Activated naive CD8-positive, alpha-beta T cell treated with anti-CD3 and anti-CD28 coated beads, Interleukin-2, amount 10 ng/mL, durations not matched to agents 7 days and 5 days (primary cell): ENCODE measurements around the gene CSNK1G2. TPM values are rescaled to one million over a fixed set of nuclear protein-coding genes. Genes with fewer than 3 reads are reported as not detected.

ENCODE experiments used
- ATAC-seq: fragments of 150-1000 bp; cut with Tn5 transposase; one replicate; pipeline ENCODE4 v1.10.0; 2021; ENCODE audit warnings: low read depth, moderate library complexity
- POLR2A ChIA-PET: fragments of 350-600 bp; sonication (Branson Sonifier 250); formaldehyde crosslinking; loops from one replicate; lab custom pipeline; 2021; ENCODE audit warnings: antibody characterized with exemption; lab: Charles Lee
- DNase-seq: peaks from one replicate; pipeline ENCODE4 v3.0.0; 2021
- H3K27ac Mint-ChIP-seq: one replicate; pipeline ENCODE4 v1.8.0; 2022; ENCODE audit warnings: mild to moderate bottlenecking, mixed read lengths
- H3K27me3 Mint-ChIP-seq: one replicate; pipeline ENCODE4 v1.8.0; 2022; ENCODE audit warnings: mild to moderate bottlenecking, moderate library complexity, mixed read lengths
- H3K36me3 Mint-ChIP-seq: one replicate; pipeline ENCODE4 v1.8.0; 2021; ENCODE audit warnings: mild to moderate bottlenecking, mixed read lengths
- H3K4me1 Mint-ChIP-seq: one replicate; pipeline ENCODE4 v1.8.0; 2021; ENCODE audit warnings: mixed read lengths
- H3K4me3 Mint-ChIP-seq: one replicate; pipeline ENCODE4 v1.8.0; 2022; ENCODE audit warnings: mild to moderate bottlenecking, moderate library complexity, mixed read lengths
- H3K9me3 Mint-ChIP-seq: one replicate; pipeline ENCODE4 v1.8.0; 2021; ENCODE audit warnings: mixed read lengths
- total RNA-seq, 2 experiments: library from RNA; stranded (reverse); gene quantifications; one replicate each; pipeline ENCODE4 v1.2.3, GENCODE V29; 2021

Gene CSNK1G2
- total RNA-seq, 2 experiments from 2014 or later, result 127 to 134 TPM

DNA sequence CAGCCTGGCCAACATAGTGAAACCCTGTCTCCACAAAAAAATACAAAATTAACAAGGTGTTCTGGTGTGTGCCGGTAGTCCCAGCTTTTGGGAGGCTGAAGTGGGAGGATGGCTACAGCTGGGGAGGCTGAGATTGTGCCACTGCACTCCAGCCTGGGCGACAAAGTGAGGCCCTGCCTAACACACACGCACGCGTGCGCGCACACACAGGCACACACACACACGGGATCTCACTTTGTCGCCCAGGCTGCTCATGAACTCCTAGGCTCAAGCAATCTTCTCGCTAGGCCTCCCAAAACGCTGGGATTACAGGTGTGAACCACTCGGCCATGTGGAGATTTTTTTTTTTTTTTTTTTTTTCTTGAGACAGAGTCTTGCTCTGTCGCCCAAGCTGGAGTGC is 77.8 kb downstream of the CSNK1G2 start:
- Mint-ChIP-seq H3K36me3 (no peaks in the 10 kb centered on the region), H3K4me1 (peaks cover 12% of the 10 kb centered on the region), H3K9me3 (peaks cover 1% of the 10 kb centered on the region), H3K27me3 (no peaks in the 10 kb centered on the region), H3K4me3 (no peak overlapping the region), H3K27ac (no peak overlapping the region)
- ATAC-seq (no peak), DNase-seq (no peak)
- POLR2A ChIA-PET, result interaction anchor here (0.6 to 2.2 kb wide), 6 partner anchors 13 to 136 kb away, joined by 3 to 10 read pairs (median 6); no protein-coding TSS in a partner anchor

DNA sequence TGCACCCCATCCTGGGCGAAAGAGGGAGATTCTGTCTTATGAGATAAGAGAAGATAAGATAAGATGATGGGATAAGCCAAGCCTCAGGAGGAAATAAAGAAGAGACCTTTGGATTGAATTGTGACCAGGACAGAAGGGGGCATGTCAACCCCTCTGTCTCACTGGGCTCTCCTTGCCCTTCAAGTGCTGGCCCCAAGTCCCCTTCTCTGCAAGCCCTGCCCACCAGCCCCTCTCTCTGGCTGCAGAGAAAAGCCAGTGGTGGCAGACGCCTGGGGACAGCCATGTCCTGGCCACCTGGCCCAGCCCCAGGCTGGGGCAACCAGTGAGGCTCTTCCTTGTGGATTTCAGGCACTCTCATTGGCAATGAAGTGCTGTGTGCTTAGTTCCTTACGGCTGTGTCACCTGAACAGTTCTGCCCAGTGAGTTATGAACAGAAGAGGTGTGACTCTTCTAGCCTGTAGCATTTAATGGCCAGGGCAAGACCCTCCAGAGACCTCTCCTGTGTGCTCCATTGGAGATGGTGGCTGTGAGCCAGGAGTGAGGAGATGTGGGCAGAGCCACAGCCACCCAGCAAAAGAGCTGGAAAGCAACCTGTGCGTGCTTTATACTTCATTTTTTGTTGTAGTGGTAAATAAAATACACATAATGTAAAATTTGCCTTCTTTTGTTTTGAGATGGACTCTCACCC is 80.6 kb downstream of the CSNK1G2 start:
- Mint-ChIP-seq H3K27ac (no peak overlapping the region), H3K4me1 (peaks cover 9% of the 10 kb centered on the region), H3K36me3 (no peaks in the 10 kb centered on the region), H3K4me3 (no peak overlapping the region), H3K27me3 (peaks cover 2% of the 10 kb centered on the region), H3K9me3 (peaks cover 4% of the 10 kb centered on the region)
- no peak for DNase-seq
- ATAC-seq, result no peak
- POLR2A ChIA-PET, result no interaction called here

DNA sequence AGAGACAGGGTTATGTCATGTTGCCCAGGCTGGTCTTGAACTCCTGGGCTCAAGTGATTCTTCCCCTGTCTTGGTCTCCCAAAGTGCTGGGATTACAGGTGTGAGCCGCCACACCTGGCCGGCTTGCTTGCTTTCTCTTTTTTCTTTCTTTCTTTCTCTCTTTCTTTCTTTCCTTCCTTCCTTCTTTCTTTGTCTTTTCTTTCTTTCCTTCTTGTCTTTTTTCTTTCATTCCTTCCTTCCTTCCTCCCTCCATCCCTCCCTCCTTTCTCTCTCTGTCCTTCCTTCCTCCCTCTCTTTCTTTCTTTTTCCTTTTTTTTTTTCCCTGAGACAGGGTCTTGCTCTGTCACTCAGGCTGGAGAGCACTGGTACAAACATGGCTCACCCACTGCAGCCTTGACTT is 81.3 kb downstream of the CSNK1G2 start:
- H3K27ac Mint-ChIP-seq, result no peak overlapping the region
- peaks cover 2% of the 10 kb centered on the region for H3K27me3 Mint-ChIP-seq
- no peak for ATAC-seq
- peaks cover 4% of the 10 kb centered on the region for H3K9me3 Mint-ChIP-seq
- POLR2A ChIA-PET, result no interaction called here
- DNase-seq, result no peak
- peaks cover 9% of the 10 kb centered on the region for H3K4me1 Mint-ChIP-seq
- no peak overlapping the region for H3K4me3 Mint-ChIP-seq
- no peaks in the 10 kb centered on the region for H3K36me3 Mint-ChIP-seq

DNA sequence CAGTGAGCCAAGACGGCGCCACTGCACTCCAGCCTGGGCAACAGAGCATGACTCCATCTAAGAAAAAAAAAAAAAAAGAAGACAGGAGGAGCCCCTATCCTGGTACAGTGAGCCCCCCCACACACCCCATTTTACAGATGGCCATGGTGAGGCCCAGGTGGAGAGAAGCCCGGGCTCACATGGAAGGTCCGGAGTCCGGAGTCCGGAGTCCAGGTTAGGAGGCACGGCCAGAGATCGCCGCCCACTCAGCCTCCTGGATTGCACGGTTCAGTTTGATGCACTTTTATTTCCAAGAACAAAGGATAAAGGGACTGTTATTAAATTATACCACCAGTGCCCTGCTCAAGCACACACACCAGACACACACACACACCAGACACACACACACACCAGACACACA is 85.8 kb downstream of the CSNK1G2 start:
- no peak overlapping the region for H3K4me3 Mint-ChIP-seq
- H3K27me3 Mint-ChIP-seq, result peaks cover 2% of the 10 kb centered on the region
- POLR2A ChIA-PET, result no interaction called here
- H3K4me1 Mint-ChIP-seq, result peaks cover 3% of the 10 kb centered on the region
- no peak overlapping the region for H3K27ac Mint-ChIP-seq
- ATAC-seq, result no peak
- peaks cover 4% of the 10 kb centered on the region for H3K9me3 Mint-ChIP-seq
- no peaks in the 10 kb centered on the region for H3K36me3 Mint-ChIP-seq
- DNase-seq, result no peak

DNA sequence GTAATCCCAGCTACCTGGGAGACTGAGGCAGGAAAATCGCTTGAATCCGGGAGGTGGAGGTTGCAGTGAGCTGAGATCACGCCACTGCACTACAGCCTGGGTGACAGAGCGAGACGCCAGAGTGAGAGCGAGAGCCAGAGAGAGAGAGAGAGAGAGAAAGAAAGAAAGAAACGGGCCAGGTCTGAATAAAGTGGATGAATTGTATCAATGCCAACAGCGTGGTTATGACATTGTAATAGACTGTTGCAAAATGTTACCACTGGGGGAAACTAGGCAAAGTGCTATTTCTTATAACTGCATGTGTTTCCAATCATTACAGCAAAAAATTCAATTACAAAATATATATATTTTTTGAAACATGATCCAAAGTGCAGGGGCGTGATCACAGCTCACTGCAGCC is 86.4 kb downstream of the CSNK1G2 start:
- POLR2A ChIA-PET, result no interaction called here
- Mint-ChIP-seq H3K4me3 (no peak overlapping the region), H3K27ac (no peak overlapping the region), H3K9me3 (peaks cover 4% of the 10 kb centered on the region), H3K4me1 (peaks cover 8% of the 10 kb centered on the region), H3K27me3 (peaks cover 2% of the 10 kb centered on the region), H3K36me3 (no peaks in the 10 kb centered on the region)
- DNase-seq (no peak), ATAC-seq (no peak)

Other genes with a start within 250 kb of the CSNK1G2 start
- not detected for gene ONECUT3, start 187.7 kb upstream of the CSNK1G2 start, total RNA-seq
- 10 to 100 TPM; 17.0 to 18.6 TPM for gene ATP8B3, start 128.9 kb upstream of the CSNK1G2 start, total RNA-seq
- gene REXO1, start 92.7 kb upstream of the CSNK1G2 start, total RNA-seq, result 10 to 100 TPM; 57.9 to 60.4 TPM
- 10 to 100 TPM; 21.5 to 21.8 TPM for gene KLF16, start 77.6 kb upstream of the CSNK1G2 start, total RNA-seq
- gene ABHD17A, start 55.7 kb upstream of the CSNK1G2 start, total RNA-seq, result 100 to 1,000 TPM; 185 to 194 TPM
- gene ADAT3, start 35.8 kb upstream of the CSNK1G2 start, total RNA-seq, result 1 to 10 TPM; 7.6 to 9.3 TPM
- gene SCAMP4, start 35.8 kb upstream of the CSNK1G2 start, total RNA-seq, result 10 to 100 TPM; 35.1 to 35.2 TPM
- gene BTBD2, start 74.5 kb downstream of the CSNK1G2 start, total RNA-seq, result 10 to 100 TPM; 55.0 to 61.4 TPM
- gene MKNK2, start 110.1 kb downstream of the CSNK1G2 start, total RNA-seq, result 100 to 1,000 TPM; 319 to 341 TPM
- 100 to 1,000 TPM; 190 to 200 TPM for gene MOB3A, start 155.2 kb downstream of the CSNK1G2 start, total RNA-seq
- gene IZUMO4, start 155.7 kb downstream of the CSNK1G2 start, total RNA-seq, result 10 to 100 TPM; 16.0 to 17.7 TPM
- gene AP3D1, start 210.4 kb downstream of the CSNK1G2 start, total RNA-seq, result 10 to 100 TPM; 92.6 to 96.5 TPM
- 10 to 100 TPM; 50.1 to 56.2 TPM for gene DOT1L, start 222.8 kb downstream of the CSNK1G2 start, total RNA-seq